Measurements from ENCODE around the gene CD3G.
A peak's percentile ranks its signal among the peaks of the same experiment; 100 is the strongest.
"Not testable (repeated sequence)": the region's sequence is repeated elsewhere in the genome, so short reads cannot be mapped to it uniquely, and the experiment has no call there.

Gene CD3G

GRCh38 chr11:118343981-118344515 is at the start of gene CD3G:
Gene CD3G (plus strand): TSS chr11:118344344. CDS start chr11:118344424, 80 bp downstream.
- no peak for DNase-seq

- DNase-seq = no peak
Observed at GRCh38 chr11:118295199-118295598, 48.9 kb upstream of the CD3G start.

- peak; percentile 18 for DNase-seq
Observed at GRCh38 chr11:118295815-118296454, 48.2 kb upstream of the CD3G start.

- no peak for DNase-seq
Observed at GRCh38 chr11:118301600-118302195, 42.4 kb upstream of the CD3G start.

- no peak for DNase-seq
Observed at GRCh38 chr11:118304227-118304567, 39.9 kb upstream of the CD3G start.

GRCh38 chr11:118304568-118305248 is 39.4 kb upstream of the CD3G start, which contains the start of gene CD3E:
Gene CD3E (plus strand): TSS chr11:118304730. CDS start chr11:118304953, 223 bp downstream.
- no peak for DNase-seq

GRCh38 chr11:118305726-118306125 is 38.4 kb upstream of the CD3G start:
- no peak for DNase-seq

- no peak for DNase-seq
Observed at GRCh38 chr11:118306556-118306955, 37.6 kb upstream of the CD3G start.

- not testable (repeated sequence) for DNase-seq
Observed at GRCh38 chr11:118308995-118309528, 35.1 kb upstream of the CD3G start.

- no peak for DNase-seq
Observed at GRCh38 chr11:118310271-118310670, 33.9 kb upstream of the CD3G start.

- DNase-seq = no peak
Observed at GRCh38 chr11:118310781-118311485, 33.2 kb upstream of the CD3G start.

- no peak for DNase-seq
Observed at GRCh38 chr11:118311518-118311917, 32.6 kb upstream of the CD3G start.

GRCh38 chr11:118312328-118312727 is 31.8 kb upstream of the CD3G start:
- DNase-seq = no peak

- DNase-seq = no peak
Observed at GRCh38 chr11:118313242-118313641, 30.9 kb upstream of the CD3G start.

GRCh38 chr11:118314988-118315411 is 29.1 kb upstream of the CD3G start:
- no peak for DNase-seq

- no peak for DNase-seq
Observed at GRCh38 chr11:118318124-118318523, 26.0 kb upstream of the CD3G start.

- no peak for DNase-seq
Observed at GRCh38 chr11:118318581-118319336, 25.4 kb upstream of the CD3G start.

GRCh38 chr11:118319337-118319707 is 24.8 kb upstream of the CD3G start:
- DNase-seq = no peak

GRCh38 chr11:118320515-118320914 is 23.6 kb upstream of the CD3G start:
- no peak for DNase-seq

GRCh38 chr11:118321386-118322082 is 22.6 kb upstream of the CD3G start:
- DNase-seq = no peak

- DNase-seq = no peak
Observed at GRCh38 chr11:118322721-118323120, 21.4 kb upstream of the CD3G start.

GRCh38 chr11:118325283-118325682 is 18.9 kb upstream of the CD3G start:
- no peak for DNase-seq

Measured in EL (cell line).